Right cardiac atrium (tissue), 5 donors: ENCODE results near the gene SPOCK1. TPM values are rescaled to one million over a fixed set of nuclear protein-coding genes. Genes with fewer than 3 reads are reported as not detected.
A peak's percentile ranks its signal among the peaks of the same experiment; 100 is the strongest.

Source experiments
- ATAC-seq, 2 donors: fragments of 200-7000 bp; cut with Tn5 transposase; one replicate each; pipeline versions ENCODE4 v1.8.0 to v1.9.1; 2020; ENCODE audit warnings: moderate library complexity in 2 of 2, mild to moderate bottlenecking in 1 of 2
- DNase-seq, 3 donors: peaks; one replicate each; pipeline ENCODE4 v3.0.0-alpha.2; 2020
- H3K27ac ChIP-seq: one replicate; pipeline ENCODE4 v1.5.1; 2013; ENCODE audit warnings: mild to moderate bottlenecking, low read length, control low read depth, moderate library complexity
- H3K27me3 ChIP-seq: one replicate; pipeline ENCODE4 v1.6.1; 2013; ENCODE audit not compliant: control insufficient read depth, insufficient read depth
- H3K4me1 ChIP-seq: one replicate; pipeline ENCODE4 v1.6.1; 2013; ENCODE audit warnings: low read length; ENCODE audit not compliant: control insufficient read depth, insufficient read depth
- H3K4me3 ChIP-seq: one replicate; pipeline ENCODE4 v1.5.1; 2013; ENCODE audit warnings: low read length, control low read depth
- H3K9me3 ChIP-seq: one replicate; pipeline ENCODE4 v1.6.1; 2013; ENCODE audit warnings: low read length; ENCODE audit not compliant: control insufficient read depth
- WGBS: extraction: QIAGEN DNeasy Blood & Tissue Kit; methylation state at CpG from one replicate; pipeline ENCODE4 v1.1.7; 2013; 5-methylcytosine and 5-hydroxymethylcytosine counted together
- intact Hi-C, 4 donors: fragments of 100-400 bp; cut with DNase I; formaldehyde crosslinking; loops; one replicate each; pipeline versions ENCODE4 v1.11.0 to v1.14.0; 2022 to 2023
- polyA plus RNA-seq: library from polyadenylated mRNA; stranded (reverse); fragments of 200-250 nt; gene quantifications from one replicate; pipeline ENCODE4 v1.2.3, GENCODE V29; 2013
- total RNA-seq, 4 donors: library from RNA; stranded (reverse); fragmentation: NEBNext Ultra II Directional; extraction: Animal tissue kit (Norgen Biotek cat#: 25700); gene quantifications; one replicate each; pipeline ENCODE4 v1.2.1, GENCODE V29; 2021
- donor health status: healthy with polysubstance abuse.
- donor health status: DM: no; HTN: yes; CAD: no.
- donor health status: DM: no; HTN: no; CAD: no.
- donor health status: DM: no; HTN: yes; CAD: no; lungs with severe emphysema.
- donor health status: DM: yes; HTN: yes; CAD: no.

SPOCK1 gene
- total and polyA plus RNA-seq, 5 donors: 41.0 to 186 (median 139) TPM

- WGBS: 75% methylated on average over 6 of the region's 6 CpGs
- no peak for ATAC-seq
- peaks cover 2% of the 10 kb centered on the region for H3K4me1 ChIP-seq
- no peak overlapping the region for H3K27ac ChIP-seq
- no peaks in the 10 kb centered on the region for H3K9me3 ChIP-seq
- no peaks in the 10 kb centered on the region for H3K27me3 ChIP-seq
- no peak for DNase-seq
- intact Hi-C loops: no loop called here
- H3K4me3 ChIP-seq: no peak overlapping the region
Observed at GRCh38 chr5:137155261-137156000, 343.7 kb downstream of the SPOCK1 start.

GRCh38 chr5:137152616-137153015 is 346.5 kb downstream of the SPOCK1 start:
- 81% methylated on average over 3 of the region's 3 CpGs for WGBS
- intact Hi-C loops: no loop called here
- H3K27me3 ChIP-seq: no peaks in the 10 kb centered on the region
- DNase-seq (no peak), ATAC-seq (no peak)
- peaks cover 2% of the 10 kb centered on the region for H3K4me1 ChIP-seq
- H3K4me3 ChIP-seq: no peak overlapping the region
- no peaks in the 10 kb centered on the region for H3K9me3 ChIP-seq
- no peak overlapping the region for H3K27ac ChIP-seq

DNA sequence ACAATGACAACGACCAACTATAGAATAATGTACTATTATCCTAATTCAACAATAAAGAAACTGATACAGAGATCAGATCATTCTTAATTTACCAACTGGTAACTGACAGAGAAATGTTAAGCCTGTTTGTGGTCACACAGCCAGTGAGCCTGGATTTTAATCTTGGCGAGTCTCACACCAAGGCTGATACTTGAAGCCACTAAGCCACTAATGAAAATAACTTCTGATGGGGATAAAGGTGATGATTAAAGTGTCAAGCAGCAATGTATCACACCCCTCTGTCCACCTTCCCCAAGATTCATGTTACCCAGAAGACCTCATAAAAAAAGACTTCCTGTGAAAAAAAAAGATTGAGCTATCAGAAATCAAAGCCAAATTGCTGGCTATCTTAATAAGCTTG is 350.5 kb downstream of the SPOCK1 start:
- intact Hi-C loops: no loop called here
- no peak for ATAC-seq
- Histone ChIP-seq H3K27ac (no peak overlapping the region), H3K27me3 (no peaks in the 10 kb centered on the region), H3K4me1 (no peaks in the 10 kb centered on the region), H3K4me3 (no peak overlapping the region), H3K9me3 (no peaks in the 10 kb centered on the region)
- 64% methylated on average over 2 of the region's 2 CpGs for WGBS
- no peak for DNase-seq

GRCh38 chr5:137148159-137148558 is 351.0 kb downstream of the SPOCK1 start:
- ATAC-seq (no peak), DNase-seq (no peak)
- peaks cover 1% of the 10 kb centered on the region for H3K4me1 ChIP-seq
- intact Hi-C loops: no loop called here
- H3K4me3 ChIP-seq: no peak overlapping the region
- no peak overlapping the region for H3K27ac ChIP-seq
- H3K9me3 ChIP-seq: no peaks in the 10 kb centered on the region
- H3K27me3 ChIP-seq: no peaks in the 10 kb centered on the region
- WGBS: 75% methylated on average over 1 of the region's 1 CpG

DNA sequence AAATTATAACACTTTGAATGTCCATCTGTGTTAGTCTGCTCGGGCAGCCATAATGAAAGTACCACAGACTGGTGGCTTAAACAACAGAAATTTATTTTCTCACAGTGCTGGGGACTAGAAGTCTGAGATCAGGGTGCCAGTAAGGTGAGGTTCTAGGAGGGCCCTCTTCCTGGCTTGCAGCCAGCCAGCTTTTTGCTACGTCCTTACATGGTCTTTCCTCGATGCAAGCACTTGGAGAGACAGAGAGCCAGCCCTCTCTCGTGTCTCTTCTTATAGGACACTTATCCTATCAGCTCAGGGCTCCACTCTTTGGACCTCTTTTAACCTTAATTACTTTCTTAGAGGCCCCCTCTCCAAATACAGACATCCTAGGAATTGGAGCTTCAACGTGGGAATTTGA is 351.8 kb downstream of the SPOCK1 start:
- ATAC-seq: no peak
- H3K4me1 ChIP-seq: peaks cover 2% of the 10 kb centered on the region
- DNase-seq: no peak
- H3K4me3 ChIP-seq: no peak overlapping the region
- no peaks in the 10 kb centered on the region for H3K27me3 ChIP-seq
- no peaks in the 10 kb centered on the region for H3K9me3 ChIP-seq
- WGBS: 71% methylated on average over 5 of the region's 5 CpGs
- intact Hi-C loops: no loop called here
- no peak overlapping the region for H3K27ac ChIP-seq

GRCh38 chr5:137146402-137146890 is 352.7 kb downstream of the SPOCK1 start:
- Histone ChIP-seq H3K27me3 (no peaks in the 10 kb centered on the region), H3K9me3 (no peaks in the 10 kb centered on the region), H3K4me1 (peaks cover 7% of the 10 kb centered on the region), H3K27ac (peak overlapping the region; percentile 87), H3K4me3 (no peak overlapping the region)
- WGBS: 48% methylated on average over 8 of the region's 8 CpGs
- DNase-seq (peak in 2 of 3 donors; percentile 62 to 64), ATAC-seq (peak; percentile 55 to 85)
- intact Hi-C loops: no loop called here

GRCh38 chr5:137145721-137146120 is 353.4 kb downstream of the SPOCK1 start:
- 68% methylated on average over 2 of the region's 2 CpGs for WGBS
- no peaks in the 10 kb centered on the region for H3K27me3 ChIP-seq
- H3K27ac ChIP-seq: peak overlapping the region; percentile 39
- peaks cover 7% of the 10 kb centered on the region for H3K4me1 ChIP-seq
- ATAC-seq (no peak), DNase-seq (no peak)
- no peaks in the 10 kb centered on the region for H3K9me3 ChIP-seq
- no peak overlapping the region for H3K4me3 ChIP-seq
- intact Hi-C loops: no loop called here

DNA sequence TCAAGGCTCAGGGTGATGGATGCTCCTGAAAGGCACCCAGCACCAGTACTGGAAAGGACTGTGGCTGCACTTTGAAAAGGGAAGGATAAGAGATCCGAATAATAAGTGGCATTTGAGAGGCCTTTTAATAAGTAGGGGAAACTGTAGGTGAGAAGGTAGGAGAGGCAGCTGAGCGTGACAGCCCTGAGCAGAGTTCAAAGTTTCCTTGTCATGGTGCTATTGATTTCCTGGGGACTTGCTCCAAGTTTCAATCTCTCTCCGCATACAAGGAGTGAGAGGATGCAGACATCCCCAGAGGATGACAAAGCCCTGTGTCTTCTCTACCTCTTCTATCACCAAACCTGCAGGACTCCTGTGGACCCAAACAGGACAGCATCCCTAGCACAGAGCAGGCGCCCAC is 354.5 kb downstream of the SPOCK1 start:
- 80% methylated on average over 4 of the region's 4 CpGs for WGBS
- Histone ChIP-seq H3K27ac (no peak overlapping the region), H3K9me3 (no peaks in the 10 kb centered on the region), H3K4me3 (no peak overlapping the region), H3K4me1 (peaks cover 7% of the 10 kb centered on the region), H3K27me3 (no peaks in the 10 kb centered on the region)
- ATAC-seq: no peak
- intact Hi-C loops: no loop called here
- DNase-seq: no peak

DNA sequence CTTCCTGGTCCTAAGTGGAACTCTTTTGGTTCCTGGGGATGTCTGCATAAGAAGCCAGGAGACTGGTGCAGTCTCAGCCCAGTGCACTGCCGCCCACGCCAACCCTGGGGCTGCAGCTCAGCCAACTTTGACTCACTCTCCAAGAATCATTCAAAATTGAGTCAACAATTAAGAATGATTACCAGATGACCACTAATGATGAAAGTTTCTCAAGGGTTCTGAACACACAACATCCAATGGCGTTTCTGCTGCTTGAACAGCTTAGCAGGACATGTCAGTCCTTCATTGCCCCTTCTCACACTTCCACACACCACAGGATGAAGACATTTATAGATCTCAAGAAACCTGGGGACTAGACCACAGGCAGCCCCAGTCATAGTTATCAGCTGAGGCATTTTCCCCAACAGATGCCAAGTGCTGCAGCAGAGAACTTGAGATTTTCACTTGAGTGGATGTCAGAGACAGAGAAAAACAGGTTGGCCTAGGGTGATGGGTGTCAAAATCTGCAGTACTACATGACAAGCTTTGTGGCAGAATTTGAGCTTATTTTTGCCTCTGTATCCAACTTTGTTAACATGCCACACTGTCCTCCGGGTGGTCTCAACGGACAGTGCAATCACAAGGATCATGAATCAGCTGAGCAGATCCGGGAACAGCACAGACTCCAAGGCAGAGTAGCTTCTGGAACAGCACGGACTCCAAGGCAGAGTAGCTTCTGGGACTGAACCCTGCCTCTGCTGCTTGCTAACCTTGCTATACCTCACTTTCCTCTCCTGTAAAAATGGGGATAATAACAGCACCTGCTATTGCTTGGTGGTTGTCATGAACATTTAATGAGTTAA is 356.1 kb downstream of the SPOCK1 start:
- peaks cover 7% of the 10 kb centered on the region for H3K4me1 ChIP-seq
- intact Hi-C loops: no loop called here
- peak; percentile 64 to 72 for ATAC-seq
- H3K4me3 ChIP-seq: no peak overlapping the region
- peak; percentile 57 to 75 (median 75) for DNase-seq
- H3K27me3 ChIP-seq: no peaks in the 10 kb centered on the region
- WGBS: 63% methylated on average over 7 of the region's 7 CpGs
- H3K27ac ChIP-seq: no peak overlapping the region
- H3K9me3 ChIP-seq: no peaks in the 10 kb centered on the region

DNA sequence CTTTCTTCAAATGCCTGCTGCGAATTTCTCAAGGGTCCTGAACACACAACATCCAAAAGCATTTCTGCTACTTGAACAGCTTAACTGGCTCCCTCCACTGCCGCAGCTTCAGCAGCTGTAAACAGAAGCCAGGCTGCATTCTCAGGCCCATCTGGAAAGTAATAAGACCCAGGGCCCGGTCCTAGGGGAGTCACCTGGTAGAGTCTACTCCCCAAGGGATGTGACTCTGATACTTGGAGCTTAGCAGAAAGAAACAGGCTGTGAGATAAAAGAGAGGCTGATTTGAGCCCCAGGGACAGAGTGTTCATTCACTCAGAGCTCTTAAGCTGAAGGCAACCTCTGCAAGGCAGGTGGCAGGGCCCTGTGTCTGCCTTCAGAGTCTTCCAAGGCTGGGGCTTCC is 356.8 kb downstream of the SPOCK1 start:
- no peaks in the 10 kb centered on the region for H3K9me3 ChIP-seq
- H3K27ac ChIP-seq: no peak overlapping the region
- peaks cover 7% of the 10 kb centered on the region for H3K4me1 ChIP-seq
- H3K27me3 ChIP-seq: no peaks in the 10 kb centered on the region
- H3K4me3 ChIP-seq: no peak overlapping the region
- 55% methylated on average over 3 of the region's 3 CpGs for WGBS
- DNase-seq (peak in 1 of 3 donors; percentile 40), ATAC-seq (no peak)
- intact Hi-C loops: no loop called here

GRCh38 chr5:137141779-137142178 is 357.3 kb downstream of the SPOCK1 start:
- Histone ChIP-seq H3K27ac (no peak overlapping the region), H3K9me3 (no peaks in the 10 kb centered on the region), H3K4me3 (no peak overlapping the region), H3K27me3 (no peaks in the 10 kb centered on the region), H3K4me1 (peaks cover 8% of the 10 kb centered on the region)
- intact Hi-C loops: no loop called here
- ATAC-seq (no peak), DNase-seq (no peak)
- WGBS: 41% methylated on average over 3 of the region's 3 CpGs
